Thyroid gland (tissue), 4 donors: ENCODE data around the gene EFHD1.

Experiments
- POLR2A ChIP-seq, 2 donors: fragments of 450-650 bp; IDR thresholded peaks; one replicate each; pipeline ENCODE4 v1.6.1; 2017; ENCODE audit warnings: antibody characterized with exemption in 2 of 2, mild to moderate bottlenecking in 2 of 2, moderate library complexity in 1 of 2
- TF ChIP-seq, protein P1 (sequence below), 6 experiments: fragments of 200-600 bp in 3 of 6; fragments of 450-650 bp in 3 of 6; sonication (generic) in 3 of 6; IDR thresholded peaks; one replicate each; pipeline ENCODE4 v1.5.1; 2016 to 2019; ENCODE audit warnings: antibody characterized with exemption in 6 of 6, mild to moderate bottlenecking in 2 of 6, inconsistent platforms in 1 of 6, moderate library complexity in 1 of 6

DNA sequence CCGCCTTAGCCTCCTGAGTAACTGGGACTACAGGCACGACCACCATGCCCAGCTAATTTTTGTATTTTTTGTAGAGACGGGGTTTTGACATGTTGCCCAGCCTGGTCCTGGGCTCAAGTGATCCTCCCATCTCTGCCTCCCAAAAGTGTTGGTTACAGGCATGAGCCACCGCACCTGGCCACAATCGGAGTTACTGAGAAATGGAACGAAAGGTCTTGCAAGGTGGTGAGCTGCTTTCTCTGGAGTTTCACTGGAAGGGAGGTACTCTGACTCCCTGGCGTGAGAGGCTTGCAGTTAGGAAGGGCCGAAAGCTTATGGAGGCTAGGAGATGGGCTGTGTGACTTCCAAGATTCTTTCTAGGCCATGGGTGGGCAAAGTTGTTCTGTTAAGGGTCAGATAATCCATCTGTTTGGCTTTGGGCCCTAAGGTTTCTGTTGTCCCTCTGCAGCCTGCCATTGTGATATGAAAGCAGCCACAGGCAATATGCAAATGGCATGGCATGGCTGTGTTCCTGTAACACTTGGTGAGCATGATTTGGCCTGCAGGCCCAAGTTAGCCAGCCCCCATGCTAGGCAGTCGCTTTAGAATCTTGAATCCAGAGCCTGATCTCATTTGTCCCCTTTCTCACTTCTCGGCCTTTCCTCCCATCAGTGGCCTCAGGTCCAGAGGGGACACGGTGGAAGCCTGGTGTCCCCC lies 7.9 kb downstream of the EFHD1 start:
- TF ChIP-seq, protein P1, sequence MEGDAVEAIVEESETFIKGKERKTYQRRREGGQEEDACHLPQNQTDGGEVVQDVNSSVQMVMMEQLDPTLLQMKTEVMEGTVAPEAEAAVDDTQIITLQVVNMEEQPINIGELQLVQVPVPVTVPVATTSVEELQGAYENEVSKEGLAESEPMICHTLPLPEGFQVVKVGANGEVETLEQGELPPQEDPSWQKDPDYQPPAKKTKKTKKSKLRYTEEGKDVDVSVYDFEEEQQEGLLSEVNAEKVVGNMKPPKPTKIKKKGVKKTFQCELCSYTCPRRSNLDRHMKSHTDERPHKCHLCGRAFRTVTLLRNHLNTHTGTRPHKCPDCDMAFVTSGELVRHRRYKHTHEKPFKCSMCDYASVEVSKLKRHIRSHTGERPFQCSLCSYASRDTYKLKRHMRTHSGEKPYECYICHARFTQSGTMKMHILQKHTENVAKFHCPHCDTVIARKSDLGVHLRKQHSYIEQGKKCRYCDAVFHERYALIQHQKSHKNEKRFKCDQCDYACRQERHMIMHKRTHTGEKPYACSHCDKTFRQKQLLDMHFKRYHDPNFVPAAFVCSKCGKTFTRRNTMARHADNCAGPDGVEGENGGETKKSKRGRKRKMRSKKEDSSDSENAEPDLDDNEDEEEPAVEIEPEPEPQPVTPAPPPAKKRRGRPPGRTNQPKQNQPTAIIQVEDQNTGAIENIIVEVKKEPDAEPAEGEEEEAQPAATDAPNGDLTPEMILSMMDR (IDR thresholded peaks at IDR 0.05), result no peak
- TF ChIP-seq POLR2A (IDR thresholded peaks at IDR 0.05), result no peak
